GM12878 (cell line): ENCODE data around the gene MGAT3. TPM values are rescaled to one million over a fixed set of nuclear protein-coding genes. Genes with fewer than 3 reads are reported as not detected.

Experiments used
- ATAC-seq: fragments of 200-7000 bp; cut with Tn5 transposase; 3 replicates; pipeline ENCODE4 v1.9.1; 2020; ENCODE audit warnings: mild to moderate bottlenecking, moderate library complexity
- BruUV-seq: library from RNA; stranded (reverse); fragments of 400-500 nt; replicated peaks from 2 replicates; lab custom pipeline; 2021; lab: Mats Ljungman, UMichigan
- CTCF ChIA-PET: fragments of 300-600 bp; sonication (Branson Sonifier 250); formaldehyde crosslinking; extraction: SDS; loops from one replicate; lab custom pipeline; 2021; ENCODE audit warnings: inconsistent platforms; lab: Yijun Ruan, JAX
- POLR2A ChIA-PET: fragments of 350-600 bp; formaldehyde crosslinking; extraction: SDS; loops from one replicate; lab custom pipeline; 2021; ENCODE audit warnings: inconsistent platforms; lab: Charles Lee
- RAD21 ChIA-PET: fragments of 300-600 bp; sonication (Branson Sonifier 250); formaldehyde crosslinking; loops from one replicate; lab custom pipeline; 2023; ENCODE audit warnings: antibody characterized with exemption; ENCODE audit not compliant: unreplicated experiment; lab: Charles Lee
- SMC1A ChIA-PET: fragments of 300-600 bp; sonication (Branson Sonifier 250); formaldehyde crosslinking; loops from one replicate; lab custom pipeline; 2023; ENCODE audit not compliant: unreplicated experiment, uncharacterized antibody; lab: Charles Lee
- DNase-seq: peaks from one replicate; pipeline ENCODE4 v3.0.0-alpha.2; 2011; ENCODE audit warnings: low read depth, low spot score
- FAIRE-seq: peaks from 3 replicates; lab custom pipeline; 2011; peaks lifted over from hg19 to GRCh38; lab: Jason Lieb, UNC
- H2AFZ ChIP-seq: 2 replicates; pipeline ENCODE4 v1.6.0; 2011; ENCODE audit warnings: low read depth, low read length, control low read depth; ENCODE audit not compliant: control insufficient read depth
- H3K27ac ChIP-seq: 2 replicates; pipeline ENCODE4 v1.5.1; 2011; ENCODE audit warnings: control low read depth; ENCODE audit not compliant: control insufficient read depth, insufficient read depth
- H3K27me3 ChIP-seq, 2 experiments: replicated peaks in 1 of 2; 2 replicates each; pipeline versions ENCODE4 v1.6.0 to v1.6.1; 2011; ENCODE audit warnings: low read length in 1 of 2; ENCODE audit not compliant: control insufficient read depth in 2 of 2, insufficient read depth in 2 of 2
- H3K36me3 ChIP-seq, 2 experiments: 2 replicates each; pipeline ENCODE4 v1.5.1; 2011; ENCODE audit warnings: low read length in 1 of 2; ENCODE audit not compliant: control insufficient read depth in 2 of 2, insufficient read depth in 2 of 2
- H3K4me1 ChIP-seq: 2 replicates; pipeline ENCODE4 v1.6.1; 2011; ENCODE audit warnings: mild to moderate bottlenecking, low read length, moderate library complexity, mixed read lengths; ENCODE audit not compliant: control insufficient read depth, insufficient read depth
- H3K4me2 ChIP-seq: 2 replicates; pipeline ENCODE4 v1.6.0; 2011; ENCODE audit warnings: control low read depth; ENCODE audit not compliant: control insufficient read depth, insufficient read depth
- H3K4me3 ChIP-seq: fragments of 200-600 bp; sonication (generic); 2 replicates; pipeline ENCODE4 v1.5.1; 2016
- H3K79me2 ChIP-seq: 2 replicates; pipeline ENCODE4 v1.6.0; 2011; ENCODE audit warnings: low read length; ENCODE audit not compliant: control insufficient read depth, insufficient read depth
- H3K9ac ChIP-seq: 2 replicates; pipeline ENCODE4 v1.8.0; 2011; ENCODE audit warnings: low read length, control low read depth, mixed read lengths; ENCODE audit not compliant: control insufficient read depth, insufficient read depth
- H3K9me3 ChIP-seq: replicated peaks from 3 replicates; pipeline ENCODE4 v1.5.1; 2011; ENCODE audit warnings: mild to moderate bottlenecking, low read length; ENCODE audit not compliant: control insufficient read depth, insufficient read depth
- H4K20me1 ChIP-seq: 2 replicates; pipeline ENCODE4 v1.6.0; 2011; ENCODE audit not compliant: control insufficient read depth, insufficient read depth
- ASH2L ChIP-seq: fragments of 300-600, 200-600 bp; sonication (generic); IDR thresholded peaks from 2 replicates; pipeline ENCODE4 v1.6.1; 2017; ENCODE audit warnings: low read depth, mild to moderate bottlenecking, borderline replicate concordance
- CBX5 ChIP-seq: sonication (generic); IDR thresholded peaks from 2 replicates; pipeline ENCODE4 v1.6.1; 2016; ENCODE audit warnings: low read depth, moderate library complexity, mild to moderate bottlenecking, inconsistent platforms
- CHD4 ChIP-seq: fragments of 200-600 bp; sonication (generic); IDR thresholded peaks from 2 replicates; pipeline ENCODE4 v1.6.1; 2016; ENCODE audit warnings: mild to moderate bottlenecking
- EP300 ChIP-seq, 2 experiments: fragments of 150-350 bp in 1 of 2; IDR thresholded peaks; 2 replicates each; pipeline ENCODE4 v1.6.1; 2011 to 2012; ENCODE audit warnings: low read depth in 2 of 2, low read length in 2 of 2, borderline replicate concordance in 1 of 2, improper control_type of control experiment in 1 of 2, inconsistent platforms in 1 of 2; ENCODE audit not compliant: control insufficient read depth in 1 of 2
- KLF5 ChIP-seq: fragments of 450-650 bp; IDR thresholded peaks from 2 replicates; pipeline ENCODE4 v1.6.1; 2014; ENCODE audit warnings: mild to moderate bottlenecking; ENCODE audit not compliant: partially characterized antibody
- NR2C1 ChIP-seq: fragments of 450-650 bp; IDR thresholded peaks from 2 replicates; pipeline ENCODE4 v1.6.1; 2017; ENCODE audit warnings: antibody characterized with exemption, mild to moderate bottlenecking, moderate library complexity
- POLR2A ChIP-seq: IDR thresholded peaks from 2 replicates; pipeline ENCODE4 v1.6.1; 2011; ENCODE audit warnings: low read depth, mild to moderate bottlenecking, low read length
- RELA ChIP-seq: fragments of 450-650 bp; IDR thresholded peaks from 2 replicates; pipeline ENCODE4 v1.8.0; 2014; ENCODE audit warnings: borderline replicate concordance; ENCODE audit not compliant: partially characterized antibody
- SREBF2 ChIP-seq: IDR thresholded peaks from 2 replicates; pipeline ENCODE4 v1.6.1; 2012; ENCODE audit warnings: mild to moderate bottlenecking, low read length
- TBL1XR1 ChIP-seq: IDR thresholded peaks from 2 replicates; pipeline ENCODE4 v1.6.1; 2012; ENCODE audit warnings: low read depth, low read length, improper control_type of control experiment
- YBX1 ChIP-seq: fragments of 450-650 bp; IDR thresholded peaks from 2 replicates; pipeline ENCODE4 v1.6.1; 2016; ENCODE audit warnings: antibody characterized with exemption
- ZBTB33 ChIP-seq: fragments of 450-650 bp; IDR thresholded peaks from 2 replicates; pipeline ENCODE4 v1.6.1; 2017; ENCODE audit warnings: mild to moderate bottlenecking
- ZNF217 ChIP-seq: fragments of 450-650 bp; IDR thresholded peaks from 2 replicates; pipeline ENCODE4 v1.6.1; 2017; ENCODE audit warnings: antibody characterized with exemption, mild to moderate bottlenecking
- ZNF687 ChIP-seq: fragments of 450-650 bp; IDR thresholded peaks from 2 replicates; pipeline ENCODE4 v1.6.1; 2017; ENCODE audit warnings: mild to moderate bottlenecking, moderate library complexity
- WGBS: methylation state at CpG from one replicate; pipeline ENCODE4 v1.1.6; 2016; ENCODE audit warnings: low lambda C conversion rate; ENCODE audit not compliant: insufficient replicate concordance, insufficient coverage; ENCODE audit errors: missing lambda C conversion rate; 5-methylcytosine and 5-hydroxymethylcytosine counted together
- in situ Hi-C: fragments of 300-500 bp; cut with MboI; formaldehyde crosslinking; loops from 9 replicates; pipeline ENCODE4 v1.14.3; 2018; ENCODE audit warnings: mixed read lengths
- intact Hi-C: fragments of 100-400 bp; cut with micrococcal nuclease; formaldehyde crosslinking; loops from one replicate; pipeline ENCODE4 v1.14.2; 2022; ENCODE audit not compliant: unreplicated experiment
- polyA plus RNA-seq, 11 experiments: library from polyadenylated mRNA; depleted of rRNA in 4 of 11; unstranded in 6 of 11; stranded (reverse) in 5 of 11; fragments of >200 nt; fragmentation: Nextera tagmentation in 4 of 11; fragmentation: Illumina TruSeq in 1 of 11; extraction: Ambion mirVana in 4 of 11; extraction: Trizol in 1 of 11; gene quantifications; 1 replicate in 1 of 11; 2 replicates in 10 of 11; pipeline versions ENCODE4 v1.2.1 to v1.2.3, GENCODE V29; 2011 to 2016; ENCODE audit warnings: inconsistent platforms in 2 of 11, missing spikeins in 2 of 11, low read depth in 1 of 11
- total RNA-seq, 4 experiments: library from RNA; depleted of rRNA in 3 of 4; stranded (reverse); fragments of >200 nt in 3 of 4; fragmentation: Illumina TruSeq in 1 of 4; extraction: Trizol in 1 of 4; gene quantifications; 2 replicates each; pipeline versions ENCODE4 v1.2.1 to v1.2.3, GENCODE V29; 2013 to 2021
- TF ChIP-seq, protein P1 (sequence below): fragments of 450-650 bp; IDR thresholded peaks from 2 replicates; pipeline ENCODE4 v1.6.1; 2017; ENCODE audit warnings: mild to moderate bottlenecking, low read depth, inconsistent platforms; ENCODE audit not compliant: poor library complexity, severe bottlenecking

The MGAT3 gene
- total and polyA plus RNA-seq, 10 of the 15 experiments (the other 5 are each of a cell fraction or from before 2014, with no cell fraction given) = 0.32 to 40.2 (median 11.9) TPM

DNA sequence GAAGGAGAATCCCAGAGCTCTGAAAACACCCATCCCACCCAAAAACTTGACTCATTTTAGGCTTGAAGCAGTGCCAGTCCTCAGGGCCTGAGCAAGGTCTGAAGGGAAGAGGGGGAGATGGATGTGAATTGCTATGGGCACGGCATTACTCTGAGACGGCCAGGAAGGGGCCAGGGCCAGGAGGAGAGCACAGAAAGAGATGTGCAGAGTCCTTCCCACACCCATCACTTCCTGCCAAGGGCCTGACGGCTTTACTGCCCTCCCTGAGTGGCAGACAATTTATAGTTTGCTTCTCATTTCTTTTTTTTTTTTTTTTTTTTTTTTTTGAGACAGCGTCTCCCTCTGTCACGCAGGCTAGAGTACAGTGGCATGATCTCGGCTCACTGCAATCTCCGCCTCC is 34.7 kb upstream of the MGAT3 start:
- 70% methylated on average over 3 of the region's 7 CpGs for WGBS
- no peak for FAIRE-seq
- intact Hi-C loops = no loop called here
- no peak overlapping the region for H3K9ac ChIP-seq
- no peak overlapping the region for H3K4me3 ChIP-seq
- DNase-seq = no peak
- ChIA-PET RAD21 (no interaction called here), POLR2A (no interaction called here), SMC1A (no interaction called here), CTCF (no interaction called here)
- ATAC-seq = no peak
- in situ Hi-C loops = no loop called here
- no peaks in the 10 kb centered on the region for H3K27me3 ChIP-seq
- H3K79me2 ChIP-seq = no peaks in the 10 kb centered on the region
- H3K27ac ChIP-seq = no peak overlapping the region
- no peaks in the 10 kb centered on the region for H4K20me1 ChIP-seq
- no TSS peak for BruUV-seq
- H3K36me3 ChIP-seq = peaks cover 9 to 12% of the 10 kb centered on the region in 2 experiments; a peak in 3 of 4 replicates
- H3K4me2 ChIP-seq = no peak overlapping the region
- H2AFZ ChIP-seq = no peak overlapping the region
- no peaks in the 10 kb centered on the region for H3K4me1 ChIP-seq
- no peaks in the 10 kb centered on the region for H3K9me3 ChIP-seq
- TF ChIP-seq NR2C1 (no peak), RELA (no peak), CBX5 (no peak), YBX1 (no peak), ZNF217 (no peak), ZBTB33 (no peak), POLR2A (no peak), EP300 (IDR thresholded peaks at IDR 0.05; ENCODE audit: borderline replicate concordance in 1 of 2, control insufficient read depth in 1 of 2, low read depth in 2 of 2, low read length in 2 of 2) (no peak), ASH2L (no peak), ZNF687 (no peak), SREBF2 (no peak), KLF5 (no peak), CHD4 (no peak), TBL1XR1 (no peak)
- TF ChIP-seq, protein P1, sequence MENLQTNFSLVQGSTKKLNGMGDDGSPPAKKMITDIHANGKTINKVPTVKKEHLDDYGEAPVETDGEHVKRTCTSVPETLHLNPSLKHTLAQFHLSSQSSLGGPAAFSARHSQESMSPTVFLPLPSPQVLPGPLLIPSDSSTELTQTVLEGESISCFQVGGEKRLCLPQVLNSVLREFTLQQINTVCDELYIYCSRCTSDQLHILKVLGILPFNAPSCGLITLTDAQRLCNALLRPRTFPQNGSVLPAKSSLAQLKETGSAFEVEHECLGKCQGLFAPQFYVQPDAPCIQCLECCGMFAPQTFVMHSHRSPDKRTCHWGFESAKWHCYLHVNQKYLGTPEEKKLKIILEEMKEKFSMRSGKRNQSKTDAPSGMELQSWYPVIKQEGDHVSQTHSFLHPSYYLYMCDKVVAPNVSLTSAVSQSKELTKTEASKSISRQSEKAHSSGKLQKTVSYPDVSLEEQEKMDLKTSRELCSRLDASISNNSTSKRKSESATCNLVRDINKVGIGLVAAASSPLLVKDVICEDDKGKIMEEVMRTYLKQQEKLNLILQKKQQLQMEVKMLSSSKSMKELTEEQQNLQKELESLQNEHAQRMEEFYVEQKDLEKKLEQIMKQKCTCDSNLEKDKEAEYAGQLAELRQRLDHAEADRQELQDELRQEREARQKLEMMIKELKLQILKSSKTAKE = no peak
